ENCODE measurements around the gene COL15A1. TPM values are rescaled to one million over a fixed set of nuclear protein-coding genes. Genes with fewer than 3 reads are reported as not detected.

COL15A1 gene
- total and polyA plus RNA-seq, 2 of the 13 experiments (the other 11 are each of a cell fraction or from before 2014, with no cell fraction given): not detected

DNA sequence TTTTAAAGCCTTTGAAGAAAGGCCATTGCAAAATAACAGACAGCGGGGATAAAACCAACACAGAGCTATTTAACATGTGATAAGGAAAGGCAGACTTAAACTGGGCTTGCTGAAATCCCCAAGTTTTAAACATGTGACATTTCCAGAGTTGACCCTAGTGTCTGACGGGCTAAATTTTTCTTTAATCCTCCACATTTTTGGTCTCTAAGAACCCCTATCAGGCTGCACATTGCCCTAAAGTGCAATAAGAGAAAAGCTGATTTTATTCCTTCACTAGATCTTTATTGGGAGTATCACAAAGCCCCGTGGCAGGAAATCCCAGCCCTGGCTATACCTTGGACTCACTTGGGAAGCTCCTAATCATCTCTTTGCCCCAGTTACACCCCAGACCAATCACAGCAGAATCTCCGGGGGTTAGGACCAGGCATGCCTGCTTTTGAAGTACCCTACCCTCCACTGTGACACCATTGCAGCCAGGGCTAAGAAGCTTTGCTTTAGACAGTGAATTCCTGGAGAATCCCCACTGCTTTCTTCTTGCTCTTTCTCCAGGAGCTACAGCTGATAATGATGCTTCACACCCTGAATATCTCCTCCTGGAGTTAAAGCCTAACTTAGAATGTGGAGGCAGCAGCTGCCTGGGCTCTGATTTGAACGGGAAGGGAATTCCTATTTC lies 20.1 kb upstream of the COL15A1 start (continued):
- no peak for TF ChIP-seq NR2F1 (CRISPR knock-in tag; IDR thresholded peaks at IDR 0.05)
- no peak for TF ChIP-seq KMT2B (CRISPR knock-in tag; IDR thresholded peaks at IDR 0.05)
- TF ChIP-seq MLLT10 (CRISPR knock-in tag; IDR thresholded peaks at IDR 0.05): no peak
- no peak for TF ChIP-seq TBX3 (IDR thresholded peaks at IDR 0.05; ENCODE audit: borderline replicate concordance)
- no peak for TF ChIP-seq MAF1 (CRISPR knock-in tag; IDR thresholded peaks at IDR 0.05; ENCODE audit: borderline replicate concordance)
- no peak for TF ChIP-seq RELA (CRISPR knock-in tag; IDR thresholded peaks at IDR 0.05)
- no peak for TF ChIP-seq RFX3 (CRISPR knock-in tag; IDR thresholded peaks at IDR 0.05)

DNA sequence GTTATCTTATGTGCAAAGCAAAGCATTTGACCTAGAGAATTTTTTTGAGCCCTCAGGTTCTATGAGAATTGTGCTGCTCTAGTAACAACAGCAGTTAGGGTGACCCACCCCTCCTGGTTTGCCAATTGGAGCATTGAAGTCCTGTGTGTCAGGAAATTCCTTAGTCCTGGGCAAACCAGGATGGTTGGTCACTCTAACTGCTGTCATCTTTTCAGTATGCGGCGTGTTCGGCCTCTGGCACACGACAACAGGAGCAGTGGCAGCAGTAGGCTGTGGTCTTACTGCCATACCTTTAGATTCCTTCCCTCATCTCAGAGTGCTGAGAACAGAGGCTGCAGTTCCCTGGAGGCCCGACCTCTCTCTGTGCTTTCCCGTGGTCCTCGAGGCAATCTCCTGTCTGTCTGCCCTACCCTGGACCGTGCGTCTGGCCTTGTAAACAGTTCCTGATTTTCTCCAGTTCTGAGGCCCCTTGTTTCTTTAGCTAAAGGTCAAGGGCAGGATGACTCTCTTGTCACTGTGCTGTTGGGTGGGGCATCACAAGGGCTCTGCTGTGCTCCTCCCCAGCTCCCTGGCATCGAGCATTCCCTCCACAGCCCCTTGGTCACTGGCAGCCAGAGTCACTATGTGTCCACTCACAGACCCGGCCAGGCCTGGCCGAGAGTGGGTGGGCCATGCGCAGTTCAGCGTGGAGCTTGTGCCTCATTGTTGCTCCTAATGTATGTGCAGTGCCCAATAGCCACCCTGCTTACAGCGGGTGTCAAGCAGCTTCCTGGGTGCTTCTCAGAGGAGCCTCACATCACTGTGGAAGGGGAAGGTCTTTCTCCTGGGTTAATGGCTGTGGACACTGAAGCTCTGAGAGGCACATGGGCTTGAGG lies 18.5 kb upstream of the COL15A1 start:
- CTCF ChIA-PET (ENCODE audit: low intra/inter-chr PET ratio, low total read pairs): no interaction called here
- Histone ChIP-seq H3K27ac (ENCODE audit: extremely low read length, insufficient read depth, low read length) (no peak overlapping the region), H3K9me3 (ENCODE audit: low read length) (no peaks in the 10 kb centered on the region), H3K4me1 (ENCODE audit: insufficient read depth, low read length) (peaks cover 12% of the 10 kb centered on the region; the same call in 1 of the 2 replicates), H3K36me3 (replicated peaks in 1 of 2; ENCODE audit: control insufficient read depth in 1 of 2, insufficient read depth in 2 of 2, low read length in 2 of 2) (no peaks in the 10 kb centered on the region), H3K79me2 (ENCODE audit: insufficient read depth, low read length) (no peaks in the 10 kb centered on the region), H4K20me1 (ENCODE audit: insufficient read depth, low read length) (no peaks in the 10 kb centered on the region), H2AFZ (ENCODE audit: low read length) (no peak overlapping the region), H3K4me3 (replicated peaks in 1 of 3; ENCODE audit: insufficient read depth in 1 of 3, low read depth in 2 of 3, low read length in 3 of 3) (no peak overlapping the region), H3K9ac (ENCODE audit: insufficient read depth, low read depth, low read length) (no peak overlapping the region), H3K4me2 (ENCODE audit: low read depth, low read length) (no peak overlapping the region), H3K27me3 (ENCODE audit: control insufficient read depth in 1 of 2, insufficient read depth in 2 of 2, low read length in 2 of 2) (peaks cover 4 to 14% of the 10 kb centered on the region in 2 experiments; a peak in 3 of 5 replicates)
- FAIRE-seq: no peak
- POLR2A ChIA-PET: no interaction called here
- TF ChIP-seq HNRNPUL1 (IDR thresholded peaks at IDR 0.05; ENCODE audit: low read depth, low read length): no peak
- no peak for TF ChIP-seq NFKB2 (CRISPR knock-in tag; IDR thresholded peaks at IDR 0.05; ENCODE audit: borderline replicate concordance)
- TF ChIP-seq SP1 (IDR thresholded peaks at IDR 0.05): no peak
- no peak for TF ChIP-seq SP1 (CRISPR knock-in tag; IDR thresholded peaks at IDR 0.05)
- TF ChIP-seq HNRNPLL (IDR thresholded peaks at IDR 0.05; ENCODE audit: low read depth, low read length, poor library complexity, severe bottlenecking): no peak
- TF ChIP-seq TERF1 (CRISPR knock-in tag; IDR thresholded peaks at IDR 0.05): no peak
- no peak for TF ChIP-seq ARID5B (CRISPR knock-in tag; IDR thresholded peaks at IDR 0.05)
- TF ChIP-seq CBX2 (IDR thresholded peaks at IDR 0.05; ENCODE audit: low read depth, low read length): no peak
- no peak for TF ChIP-seq CBX2 (CRISPR knock-in tag; IDR thresholded peaks at IDR 0.05; ENCODE audit: low read depth)
- TF ChIP-seq ZNF253 (CRISPR knock-in tag; IDR thresholded peaks at IDR 0.05; ENCODE audit: borderline replicate concordance): no peak
- no peak for TF ChIP-seq GATAD1 (CRISPR knock-in tag; IDR thresholded peaks at IDR 0.05)
- intact Hi-C loops (cut with micrococcal nuclease; ENCODE audit: unreplicated experiment) (no loop called here), in situ Hi-C loops (cut with HindIII; ENCODE audit: extremely low pct_ligation_motif_present, low pct_unique_long_range_greater_than_20kb) (no loop called here)
- BruUV-seq (replicated peaks): no TSS peak
- no peak for ATAC-seq
- 43% methylated on average over 12 of the region's 15 CpGs for WGBS (ENCODE audit: low lambda C conversion rate)
- no peak for DNase-seq (ENCODE audit: low spot score)
